Karpas-422 (cell line): ENCODE results near the gene GNGT2. TPM values are rescaled to one million over a fixed set of nuclear protein-coding genes. Genes with fewer than 3 reads are reported as not detected.
"Not testable (repeated sequence)": the region's sequence is repeated elsewhere in the genome, so short reads cannot be mapped to it uniquely, and the experiment has no call there.

Source experiments
- DNase-seq: peaks from one replicate; pipeline ENCODE4 v3.0.0-alpha.2; 2015
- H2AFZ ChIP-seq: fragments of 200-600 bp; sonication (generic); 2 replicates; pipeline ENCODE4 v1.6.1; 2014; ENCODE audit warnings: antibody characterized with exemption, low read length, mixed read lengths
- H3K27ac ChIP-seq: fragments of 200-600 bp; sonication (generic); 2 replicates; pipeline ENCODE4 v1.5.1; 2014; ENCODE audit warnings: mild to moderate bottlenecking, low read length, moderate library complexity
- H3K27me3 ChIP-seq: fragments of 200-600 bp; sonication (generic); 2 replicates; pipeline ENCODE4 v1.6.1; 2014; ENCODE audit warnings: low read length, mixed read lengths
- H3K36me3 ChIP-seq: fragments of 200-600 bp; sonication (generic); 2 replicates; pipeline ENCODE4 v1.6.1; 2014; ENCODE audit warnings: low read length, mixed read lengths; ENCODE audit not compliant: insufficient read depth
- H3K4me1 ChIP-seq: fragments of 200-600 bp; sonication (generic); 2 replicates; pipeline ENCODE4 v1.6.1; 2014; ENCODE audit warnings: mild to moderate bottlenecking, low read length, mixed read lengths
- H3K4me2 ChIP-seq: fragments of 200-600 bp; sonication (generic); 2 replicates; pipeline ENCODE4 v1.6.1; 2014; ENCODE audit warnings: low read length, low read depth, mild to moderate bottlenecking; ENCODE audit not compliant: poor library complexity, severe bottlenecking
- H3K4me3 ChIP-seq: fragments of 200-600 bp; sonication (generic); 2 replicates; pipeline ENCODE4 v1.5.1; 2014; ENCODE audit warnings: mild to moderate bottlenecking, antibody characterized with exemption, low read length, mixed read lengths
- H3K79me2 ChIP-seq: fragments of 200-600 bp; sonication (generic); 2 replicates; pipeline ENCODE4 v1.6.1; 2014; ENCODE audit warnings: mild to moderate bottlenecking, low read length, mixed read lengths
- H3K9ac ChIP-seq: fragments of 200-600 bp; sonication (generic); 2 replicates; pipeline ENCODE4 v1.6.0; 2014; ENCODE audit warnings: low read length
- H3K9me2 ChIP-seq: fragments of 200-600 bp; sonication (generic), shearing (Covaris generic); replicated peaks from 2 replicates; pipeline ENCODE4 v1.6.0; 2014; ENCODE audit warnings: mild to moderate bottlenecking, low read length, moderate library complexity; ENCODE audit not compliant: insufficient read depth
- H3K9me3 ChIP-seq: fragments of 300-700, 200-600 bp; sonication (generic); 2 replicates; pipeline ENCODE4 v1.6.1; 2014; ENCODE audit warnings: low read length, mixed read lengths
- H4K20me1 ChIP-seq: fragments of 200-600 bp; sonication (generic); 2 replicates; pipeline ENCODE4 v1.6.1; 2014; ENCODE audit warnings: mild to moderate bottlenecking, antibody characterized with exemption, low read length, low read depth; ENCODE audit not compliant: insufficient read depth
- total RNA-seq: library from RNA; depleted of rRNA; stranded (reverse); fragments of >200 nt; shearing (Covaris generic); gene quantifications from 2 replicates; pipeline ENCODE4 v1.2.3, GENCODE V29; 2014; ENCODE audit warnings: low replicate concordance

The GNGT2 gene
- total RNA-seq, 1 experiment from 2014 or later, result 25.3 TPM

DNA sequence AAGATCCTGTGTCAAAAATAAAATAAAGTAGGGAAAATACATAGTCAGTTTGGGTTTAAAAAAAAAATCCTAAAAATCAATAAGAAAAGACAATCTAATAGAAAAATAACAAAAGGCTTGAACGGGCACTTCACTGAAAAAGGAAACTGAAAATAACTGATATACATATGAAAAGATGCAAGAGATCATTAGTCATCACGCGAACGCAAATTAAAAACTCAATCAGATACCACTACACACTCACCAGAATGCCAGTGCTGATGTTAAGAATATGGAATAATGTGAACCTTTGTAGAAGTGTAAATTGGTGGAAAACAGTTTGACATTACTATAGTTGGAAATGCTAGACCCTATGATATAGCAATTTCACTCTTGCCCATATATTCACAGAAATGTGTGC is 14.6 kb downstream of the GNGT2 start:
- Histone ChIP-seq H4K20me1 (no peaks in the 10 kb centered on the region), H3K4me3 (no peak overlapping the region), H3K4me2 (peak overlapping the region; percentile 26)

DNA sequence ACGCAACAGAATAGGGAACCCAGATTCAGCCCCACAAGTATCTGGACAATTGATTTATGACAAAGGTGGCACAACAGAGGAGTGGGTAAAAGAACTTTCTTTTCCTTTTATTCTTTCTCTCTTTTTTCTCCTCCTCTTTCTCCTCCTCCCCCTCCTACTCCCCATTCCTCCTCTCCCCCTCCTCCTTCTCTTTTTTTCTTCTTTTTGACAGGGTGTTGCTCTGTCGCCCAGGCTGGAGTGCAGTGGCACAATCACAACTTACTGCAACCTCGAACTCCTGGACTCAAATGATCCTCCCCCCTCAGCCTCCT is 16.1 kb downstream of the GNGT2 start:
- H3K27ac ChIP-seq, result peak overlapping the region; percentile 97
- no peaks in the 10 kb centered on the region for H3K79me2 ChIP-seq
- peak overlapping the region; percentile 99 for H3K4me2 ChIP-seq
- H4K20me1 ChIP-seq, result no peaks in the 10 kb centered on the region
- H3K4me1 ChIP-seq, result peaks cover 50% of the 10 kb centered on the region
- H3K36me3 ChIP-seq, result no peaks in the 10 kb centered on the region
- H3K9me2 ChIP-seq, result no peaks in the 10 kb centered on the region
- peak overlapping the region; percentile 74 for H3K9ac ChIP-seq
- H2AFZ ChIP-seq, result peak overlapping the region; percentile 89
- no peak for DNase-seq
- no peaks in the 10 kb centered on the region for H3K27me3 ChIP-seq
- no peaks in the 10 kb centered on the region for H3K9me3 ChIP-seq
- H3K4me3 ChIP-seq, result peak overlapping the region; percentile 79; the same call in 1 of the 2 replicates

More for the DNA sequence above, 14.6 kb downstream of the GNGT2 start:
- DNase-seq, result no peak
- Histone ChIP-seq H3K4me1 (peaks cover 48% of the 10 kb centered on the region), H3K27ac (peak overlapping the region; percentile 70), H2AFZ (no peak overlapping the region), H3K9ac (no peak overlapping the region), H3K79me2 (no peaks in the 10 kb centered on the region), H3K27me3 (no peaks in the 10 kb centered on the region), H3K9me2 (no peaks in the 10 kb centered on the region), H3K36me3 (no peaks in the 10 kb centered on the region), H3K9me3 (no peaks in the 10 kb centered on the region)

DNA sequence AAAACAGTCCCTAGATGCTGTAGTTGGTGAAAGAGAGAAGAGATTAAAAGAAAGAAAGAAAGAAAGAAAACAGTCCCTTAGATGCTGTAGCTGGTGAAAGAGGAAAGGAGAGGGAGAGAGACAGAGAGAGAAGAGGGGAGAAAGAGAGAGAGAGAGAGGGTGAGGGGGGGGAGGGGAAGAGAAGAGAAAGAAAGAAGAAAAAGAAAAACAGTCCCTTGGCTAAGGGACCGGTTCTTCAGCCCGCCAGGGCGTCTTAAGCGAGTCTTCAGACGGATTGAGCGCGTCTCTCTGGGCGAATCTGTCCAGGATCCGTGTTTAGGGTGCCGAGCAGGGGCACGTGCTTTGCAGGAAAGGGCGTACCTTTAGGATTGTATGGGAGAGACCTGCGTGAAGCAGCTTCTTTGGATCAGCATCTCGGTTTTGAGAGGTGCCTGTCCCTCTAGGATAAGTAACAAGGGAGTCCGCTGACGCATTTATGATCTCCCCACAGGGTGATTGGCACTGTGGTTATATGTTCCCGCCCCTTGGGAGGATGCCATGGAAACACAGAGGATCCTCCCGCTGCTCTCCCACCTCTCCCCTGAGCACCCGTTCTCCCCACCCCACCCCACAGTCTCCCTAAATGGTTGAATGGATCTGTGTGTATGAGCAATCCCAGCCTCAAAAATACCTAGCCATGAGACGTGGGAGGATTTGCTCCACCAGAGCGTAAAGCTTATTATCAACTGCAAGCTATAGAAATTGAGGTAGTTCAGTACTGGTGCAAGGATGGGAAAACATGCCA is 16.7 kb downstream of the GNGT2 start:
- peak; percentile 80 for DNase-seq
- peak overlapping the region; percentile 99 for H3K4me2 ChIP-seq
- H4K20me1 ChIP-seq, result no peaks in the 10 kb centered on the region
- peak overlapping the region; percentile 74 for H3K9ac ChIP-seq
- no peaks in the 10 kb centered on the region for H3K27me3 ChIP-seq
- H3K4me1 ChIP-seq, result peaks cover 50% of the 10 kb centered on the region
- peak overlapping the region; percentile 97 for H3K27ac ChIP-seq
- no peaks in the 10 kb centered on the region for H3K79me2 ChIP-seq
- peak overlapping the region; percentile 89 for H2AFZ ChIP-seq
- no peaks in the 10 kb centered on the region for H3K36me3 ChIP-seq
- H3K9me3 ChIP-seq, result no peaks in the 10 kb centered on the region
- H3K4me3 ChIP-seq, result peak overlapping the region; percentile 79
- no peaks in the 10 kb centered on the region for H3K9me2 ChIP-seq

DNA sequence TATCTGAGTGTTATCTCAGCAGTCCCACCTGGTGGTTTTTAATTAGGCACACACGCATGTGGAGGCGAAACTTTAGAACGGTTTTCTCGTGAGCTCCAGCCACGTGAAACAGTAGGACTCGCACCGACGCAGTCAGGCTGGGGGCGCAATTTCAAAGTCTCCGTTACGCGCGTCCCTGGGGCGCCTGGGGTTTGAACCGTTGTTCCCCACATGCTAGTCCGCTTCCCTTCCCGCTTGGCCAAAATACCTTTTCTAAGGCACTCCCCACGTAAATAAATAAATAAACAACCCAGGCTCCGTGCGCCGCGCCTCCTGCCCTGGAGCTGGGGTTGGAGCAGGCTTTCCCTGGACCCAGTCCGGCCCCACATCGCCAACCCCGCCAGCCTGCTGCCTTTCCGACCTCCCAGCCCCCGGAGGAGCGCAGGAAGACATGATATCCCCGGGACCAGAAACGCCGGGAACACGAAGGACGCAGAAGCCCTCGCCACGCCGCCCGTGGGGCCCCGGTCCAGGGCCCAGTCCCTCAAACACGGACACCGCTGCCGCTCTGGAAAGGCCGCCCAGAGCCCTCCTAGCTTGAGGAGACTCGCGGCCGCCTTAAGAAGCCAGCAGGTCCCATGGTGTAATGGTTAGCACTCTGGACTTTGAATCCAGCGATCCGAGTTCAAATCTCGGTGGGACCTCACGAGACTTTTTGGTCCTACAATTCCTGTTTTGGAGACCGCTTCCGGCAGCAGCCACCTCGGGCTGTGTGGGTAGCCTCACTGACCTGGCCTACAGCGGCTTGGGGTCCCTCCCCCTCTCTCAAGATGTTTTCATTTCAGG is 18.2 kb downstream of the GNGT2 start:
- no peaks in the 10 kb centered on the region for H3K79me2 ChIP-seq
- H4K20me1 ChIP-seq, result no peaks in the 10 kb centered on the region
- peak overlapping the region; percentile 96 for H3K9ac ChIP-seq
- H3K36me3 ChIP-seq, result no peaks in the 10 kb centered on the region
- H3K27ac ChIP-seq, result peak overlapping the region; percentile 97
- peak overlapping the region; percentile 79 for H3K4me3 ChIP-seq
- H2AFZ ChIP-seq, result peak overlapping the region; percentile 24
- peak; percentile 96 for DNase-seq
- H3K4me2 ChIP-seq, result peak overlapping the region; percentile 99
- peaks cover 47% of the 10 kb centered on the region for H3K4me1 ChIP-seq
- no peaks in the 10 kb centered on the region for H3K9me3 ChIP-seq
- no peaks in the 10 kb centered on the region for H3K9me2 ChIP-seq
- H3K27me3 ChIP-seq, result no peaks in the 10 kb centered on the region

DNA sequence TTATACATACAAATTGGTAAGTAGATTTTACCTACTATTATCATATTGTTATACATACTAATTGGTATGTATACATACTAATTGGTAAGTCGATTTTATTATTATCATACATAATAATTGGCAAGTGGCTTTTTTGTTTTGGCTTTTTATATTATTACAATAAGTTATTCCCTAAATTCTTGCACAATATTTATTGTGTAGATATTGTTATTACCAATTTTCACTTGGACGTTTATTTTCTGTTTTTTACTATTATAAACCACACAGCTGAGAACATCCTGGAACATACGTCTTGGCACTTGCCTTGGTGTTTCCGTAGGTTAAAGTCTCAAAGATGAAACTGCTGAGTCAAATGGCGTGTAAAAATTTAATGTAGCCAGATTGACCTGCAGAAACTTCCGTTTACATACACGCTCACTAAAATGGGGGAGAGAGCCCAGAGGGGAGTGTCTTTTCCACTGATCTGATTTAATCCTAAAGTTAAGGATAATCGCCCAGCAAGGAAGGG is 18.9 kb downstream of the GNGT2 start:
- no peaks in the 10 kb centered on the region for H3K9me3 ChIP-seq

DNA sequence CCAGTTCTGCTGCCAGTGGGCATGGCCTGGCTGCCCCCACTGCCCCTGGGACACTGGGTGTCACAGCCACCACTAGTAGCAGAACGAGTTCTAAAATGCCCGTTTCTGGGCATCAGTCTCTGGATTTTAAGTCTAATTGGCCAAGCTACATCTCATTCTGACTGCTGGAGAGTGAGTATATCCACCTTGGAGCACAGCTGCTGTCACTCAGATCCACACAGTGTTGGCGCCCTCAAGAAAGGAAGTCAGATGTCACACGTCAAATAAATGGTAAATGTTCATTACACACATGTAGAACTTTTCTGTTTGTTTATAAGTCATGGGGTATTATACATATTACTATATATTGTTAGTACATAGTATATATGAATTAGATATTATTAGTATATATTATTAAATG is 19.4 kb downstream of the GNGT2 start:
- Histone ChIP-seq H2AFZ (peak overlapping the region; percentile 55; the same call in 1 of the 2 replicates), H3K79me2 (no peaks in the 10 kb centered on the region), H3K4me3 (no peak overlapping the region), H3K9me2 (no peaks in the 10 kb centered on the region), H3K27me3 (no peaks in the 10 kb centered on the region), H3K36me3 (no peaks in the 10 kb centered on the region), H3K9me3 (no peaks in the 10 kb centered on the region), H4K20me1 (no peaks in the 10 kb centered on the region), H3K4me2 (peak overlapping the region; percentile 99), H3K9ac (peak overlapping the region; percentile 12; the same call in 1 of the 2 replicates), H3K27ac (peak overlapping the region; percentile 97; the same call in 1 of the 2 replicates), H3K4me1 (peaks cover 39% of the 10 kb centered on the region)
- DNase-seq, result peak; percentile 69

More for the DNA sequence above, 18.9 kb downstream of the GNGT2 start:
- H2AFZ ChIP-seq, result peak overlapping the region; percentile 24
- peak overlapping the region; percentile 79 for H3K4me3 ChIP-seq
- H3K27ac ChIP-seq, result peak overlapping the region; percentile 97
- peak overlapping the region; percentile 96 for H3K9ac ChIP-seq
- no peaks in the 10 kb centered on the region for H3K9me2 ChIP-seq
- no peaks in the 10 kb centered on the region for H3K27me3 ChIP-seq
- H3K4me1 ChIP-seq, result peaks cover 45% of the 10 kb centered on the region
- no peak for DNase-seq
- H4K20me1 ChIP-seq, result no peaks in the 10 kb centered on the region
- peak overlapping the region; percentile 99 for H3K4me2 ChIP-seq
- no peaks in the 10 kb centered on the region for H3K36me3 ChIP-seq
- no peaks in the 10 kb centered on the region for H3K79me2 ChIP-seq

DNA sequence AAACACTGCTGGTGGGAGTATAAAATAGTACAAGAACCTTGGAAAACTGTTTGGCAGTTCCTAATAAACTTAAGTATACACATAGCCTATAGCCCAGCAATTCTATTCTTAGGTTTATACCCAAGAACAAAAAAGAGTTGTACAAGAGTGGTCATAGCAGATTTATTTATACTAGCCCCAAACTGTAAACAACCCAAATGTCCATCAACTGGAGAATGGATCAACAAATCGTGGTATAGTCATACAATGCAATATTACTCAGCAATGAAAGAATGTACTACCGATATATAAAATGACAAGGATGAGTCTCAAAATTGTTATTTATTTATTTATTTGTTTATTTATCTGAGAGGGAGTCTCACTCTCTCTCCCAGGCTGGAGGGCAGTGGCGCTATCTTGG is 23.1 kb downstream of the GNGT2 start:
- no peak overlapping the region for H3K9ac ChIP-seq
- H3K27ac ChIP-seq, result no peak overlapping the region
- peaks cover 6% of the 10 kb centered on the region for H3K9me3 ChIP-seq
- H3K36me3 ChIP-seq, result no peaks in the 10 kb centered on the region
- no peaks in the 10 kb centered on the region for H3K27me3 ChIP-seq
- no peaks in the 10 kb centered on the region for H4K20me1 ChIP-seq
- H3K9me2 ChIP-seq, result no peaks in the 10 kb centered on the region
- H3K4me2 ChIP-seq, result no peak overlapping the region
- peaks cover 36% of the 10 kb centered on the region for H3K4me1 ChIP-seq
- H3K4me3 ChIP-seq, result no peak overlapping the region
- H3K79me2 ChIP-seq, result no peaks in the 10 kb centered on the region
- no peak overlapping the region for H2AFZ ChIP-seq
- DNase-seq, result no peak

DNA sequence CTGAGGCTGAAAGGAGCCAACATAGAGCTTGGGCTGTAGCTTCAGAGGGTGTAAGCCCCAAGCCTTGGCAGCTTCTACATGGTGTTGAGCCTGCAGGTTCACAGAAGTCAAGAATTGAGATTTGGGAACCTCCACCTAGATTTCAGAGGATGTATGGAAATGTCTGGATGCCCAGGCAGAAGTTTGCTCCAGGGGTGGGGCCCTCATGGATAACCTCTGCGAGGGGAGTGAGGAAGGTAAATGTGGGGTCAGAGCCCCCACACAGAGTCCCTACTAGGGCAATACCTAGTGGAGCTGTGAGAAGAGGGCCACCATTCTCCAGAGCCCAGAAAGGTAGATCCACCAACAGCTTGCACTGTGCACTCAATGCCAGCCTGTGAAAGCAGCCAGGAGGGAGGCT is 25.0 kb downstream of the GNGT2 start:
- H4K20me1 ChIP-seq, H3K27me3 ChIP-seq, H3K4me3 ChIP-seq, H3K9ac ChIP-seq, H3K9me2 ChIP-seq, H3K9me3 ChIP-seq, H3K4me2 ChIP-seq, H3K79me2 ChIP-seq, H2AFZ ChIP-seq, H3K27ac ChIP-seq, H3K36me3 ChIP-seq, DNase-seq: not testable (repeated sequence)
- peaks cover 24% of the 10 kb centered on the region for H3K4me1 ChIP-seq
